ENCODE data around the gene PGR.

DNA sequence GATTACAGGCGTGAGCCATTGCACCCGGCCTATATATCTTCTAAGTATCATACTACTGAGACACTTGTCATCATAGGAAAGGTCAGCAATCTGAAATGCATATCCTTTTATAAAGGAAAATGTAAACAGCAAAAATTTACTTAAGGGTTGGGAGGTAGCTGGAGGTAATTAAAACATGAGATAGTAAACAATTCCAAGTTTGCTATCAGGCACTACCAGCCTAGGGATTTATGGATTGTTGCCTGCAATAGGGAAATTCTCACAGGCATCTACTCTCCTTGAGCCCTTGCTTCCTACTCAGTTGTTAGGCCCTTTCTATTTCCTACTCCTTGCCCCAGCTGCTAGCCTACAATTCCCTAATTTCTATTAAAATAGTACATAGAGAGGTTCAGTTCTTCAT lies 16.1 kb downstream of the PGR start:
- no peak for TF ChIP-seq POLR2A (IDR thresholded peaks at IDR 0.05)
- TF ChIP-seq, protein P1, sequence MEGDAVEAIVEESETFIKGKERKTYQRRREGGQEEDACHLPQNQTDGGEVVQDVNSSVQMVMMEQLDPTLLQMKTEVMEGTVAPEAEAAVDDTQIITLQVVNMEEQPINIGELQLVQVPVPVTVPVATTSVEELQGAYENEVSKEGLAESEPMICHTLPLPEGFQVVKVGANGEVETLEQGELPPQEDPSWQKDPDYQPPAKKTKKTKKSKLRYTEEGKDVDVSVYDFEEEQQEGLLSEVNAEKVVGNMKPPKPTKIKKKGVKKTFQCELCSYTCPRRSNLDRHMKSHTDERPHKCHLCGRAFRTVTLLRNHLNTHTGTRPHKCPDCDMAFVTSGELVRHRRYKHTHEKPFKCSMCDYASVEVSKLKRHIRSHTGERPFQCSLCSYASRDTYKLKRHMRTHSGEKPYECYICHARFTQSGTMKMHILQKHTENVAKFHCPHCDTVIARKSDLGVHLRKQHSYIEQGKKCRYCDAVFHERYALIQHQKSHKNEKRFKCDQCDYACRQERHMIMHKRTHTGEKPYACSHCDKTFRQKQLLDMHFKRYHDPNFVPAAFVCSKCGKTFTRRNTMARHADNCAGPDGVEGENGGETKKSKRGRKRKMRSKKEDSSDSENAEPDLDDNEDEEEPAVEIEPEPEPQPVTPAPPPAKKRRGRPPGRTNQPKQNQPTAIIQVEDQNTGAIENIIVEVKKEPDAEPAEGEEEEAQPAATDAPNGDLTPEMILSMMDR (IDR thresholded peaks at IDR 0.05 in 4 of 5, conservative IDR thresholded peaks at IDR 0.05 in 1 of 5): no peak

Data from gastrocnemius medialis (tissue), 4 donors.